ENCODE results near the gene MAGEB17.
"Not testable (repeated sequence)": the region's sequence is repeated elsewhere in the genome, so short reads cannot be mapped to it uniquely, and the experiment has no call there.

The MAGEB17 gene

GRCh38 chrX:16156692-16157331 lies 10.5 kb upstream of the MAGEB17 start:
- DNase-seq, result no peak

GRCh38 chrX:16160729-16161128 lies 6.6 kb upstream of the MAGEB17 start:
- no peak for DNase-seq

GRCh38 chrX:16161173-16161572 lies 6.1 kb upstream of the MAGEB17 start:
- not testable (repeated sequence) for DNase-seq

GRCh38 chrX:16162391-16162790 lies 4.9 kb upstream of the MAGEB17 start:
- DNase-seq, result no peak

- no peak for DNase-seq
These were observed 2.5 kb upstream of the MAGEB17 start for GRCh38 chrX:16164748-16165147.

DNA sequence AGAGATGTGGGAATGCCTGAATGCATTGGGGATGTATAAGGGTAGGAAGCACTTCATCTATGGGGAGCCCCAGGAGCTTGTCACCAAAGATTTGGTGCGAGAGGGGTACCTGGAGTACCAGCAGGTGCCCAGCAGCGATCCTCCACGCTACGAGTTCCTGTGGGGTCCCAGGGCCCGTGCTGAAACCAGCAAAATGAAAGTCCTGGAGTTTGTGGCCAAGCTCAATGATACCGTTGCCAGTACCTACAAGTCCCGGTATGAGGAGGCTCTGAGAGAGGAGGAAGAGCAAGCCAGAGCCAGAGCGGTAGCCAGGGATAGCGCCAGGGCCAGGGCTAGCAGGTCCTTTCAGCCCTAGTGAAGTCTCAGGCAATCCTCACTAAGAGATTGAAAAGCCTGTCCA lies 3.8 kb downstream of the MAGEB17 start:
- no peak for DNase-seq

- no peak for DNase-seq
These were observed 4.7 kb downstream of the MAGEB17 start for GRCh38 chrX:16171944-16172343.

DNA sequence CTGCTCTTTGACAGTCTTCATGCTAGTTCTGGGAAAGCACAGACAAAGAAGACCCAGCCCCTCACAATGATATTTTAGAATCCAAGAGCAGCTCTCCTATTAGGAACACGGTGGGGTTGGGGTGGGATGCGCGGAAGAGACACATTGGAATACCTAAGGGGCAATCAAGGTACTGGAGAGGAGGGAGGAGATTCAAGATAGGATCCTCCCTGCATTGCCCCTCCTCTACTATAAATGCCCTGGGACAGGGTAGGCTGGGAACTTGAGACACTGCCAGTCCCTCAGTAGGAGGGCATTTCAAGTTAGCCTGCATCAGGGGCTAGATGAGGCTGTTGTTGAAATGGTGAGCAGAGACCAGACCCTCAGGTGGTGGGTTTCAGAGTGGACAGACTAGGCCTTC lies 5.1 kb downstream of the MAGEB17 start:
- DNase-seq, result no peak

DNA sequence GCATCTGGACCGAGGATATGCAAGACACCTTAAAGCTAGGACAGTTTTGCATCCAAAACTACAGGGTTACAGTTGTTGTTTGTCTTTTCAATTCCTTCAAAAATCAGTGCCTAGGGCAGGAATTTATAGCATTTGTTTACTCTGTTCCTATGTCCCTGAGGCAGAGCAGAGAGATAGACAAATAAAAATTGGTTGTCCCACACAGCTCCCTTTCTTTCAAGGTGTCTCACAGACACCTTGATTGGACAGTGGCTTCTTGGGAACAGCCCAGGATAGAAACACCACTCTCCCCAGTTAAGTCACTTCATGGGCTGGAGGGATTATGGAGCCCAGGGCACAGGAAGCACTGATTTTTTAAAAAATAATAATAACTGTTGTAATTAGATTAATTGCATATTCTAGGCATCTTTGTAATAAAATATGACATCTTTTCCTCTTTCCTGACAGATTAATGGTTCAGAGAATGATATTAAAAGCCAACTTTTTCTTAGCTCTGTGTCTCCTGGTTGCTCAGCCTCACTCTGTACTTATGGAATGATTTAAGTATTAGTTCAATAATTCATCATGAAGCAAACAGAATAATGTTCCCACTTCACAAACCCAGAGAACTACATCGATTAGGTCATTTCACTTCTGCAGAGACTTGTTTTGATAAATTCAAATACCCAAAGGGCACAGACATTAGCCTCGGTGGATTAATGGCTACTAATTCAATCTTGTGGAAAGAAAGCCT lies 8.2 kb downstream of the MAGEB17 start:
- DNase-seq, result no peak

DNA sequence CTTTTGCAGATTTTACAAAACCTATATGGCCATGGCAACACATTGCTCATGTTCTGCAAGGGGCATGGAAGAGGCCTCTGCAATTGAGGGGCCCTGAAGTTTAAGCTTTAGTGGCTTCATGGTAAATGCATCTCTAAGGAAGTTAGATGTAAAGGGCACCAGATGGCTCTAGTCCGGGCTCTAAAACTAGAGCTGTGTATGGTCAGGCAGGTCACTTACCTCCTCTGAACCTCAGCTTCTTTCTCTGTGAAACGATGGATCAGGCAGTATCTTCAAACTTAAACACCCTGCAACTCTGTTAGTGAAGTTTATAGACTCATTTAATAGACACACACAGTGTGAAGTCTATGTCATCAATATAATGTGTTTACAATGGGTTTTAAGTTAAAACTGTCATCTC lies 10.0 kb downstream of the MAGEB17 start:
- DNase-seq, result no peak

DNA sequence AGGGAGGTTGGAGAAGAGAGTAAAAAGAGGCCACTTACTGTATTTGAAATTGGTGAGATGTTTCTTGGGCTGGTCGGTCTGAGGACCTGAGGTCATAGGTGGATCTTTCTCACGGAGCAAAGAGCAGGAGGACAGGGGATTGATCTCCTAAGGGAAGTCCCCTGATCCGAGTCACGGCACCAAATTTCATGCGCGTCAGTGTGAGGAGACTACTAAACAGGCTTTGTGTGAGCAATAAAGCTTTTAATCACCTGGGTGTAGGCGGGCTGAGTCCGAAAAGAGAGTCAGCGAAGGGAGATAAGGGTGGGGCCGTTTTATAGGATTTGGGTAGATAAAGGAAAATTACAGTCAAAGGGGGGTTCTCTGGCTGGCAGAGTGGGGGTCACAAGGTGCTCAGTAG lies 16.6 kb downstream of the MAGEB17 start:
- DNase-seq, result not testable (repeated sequence)

DNA sequence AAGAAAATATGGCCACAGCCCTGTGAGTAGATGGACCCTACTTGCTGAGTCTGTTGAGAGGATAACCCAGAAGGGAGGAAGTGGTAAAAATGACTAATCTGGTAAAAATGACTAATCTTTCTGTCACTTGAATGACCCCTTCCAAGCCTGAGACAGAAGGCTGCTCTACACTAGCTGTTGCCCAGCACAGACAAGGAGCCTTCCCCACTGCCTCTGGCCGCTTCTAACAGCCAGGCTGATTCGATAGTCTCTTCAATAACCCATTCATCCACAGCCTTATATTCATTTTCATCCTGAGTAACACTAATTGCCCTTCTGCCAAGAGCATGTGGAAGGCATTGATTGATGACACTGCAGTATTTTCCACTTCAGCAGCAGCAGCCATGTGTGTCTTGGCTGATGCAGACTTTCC lies 18.4 kb downstream of the MAGEB17 start:
- no peak for DNase-seq

DNA sequence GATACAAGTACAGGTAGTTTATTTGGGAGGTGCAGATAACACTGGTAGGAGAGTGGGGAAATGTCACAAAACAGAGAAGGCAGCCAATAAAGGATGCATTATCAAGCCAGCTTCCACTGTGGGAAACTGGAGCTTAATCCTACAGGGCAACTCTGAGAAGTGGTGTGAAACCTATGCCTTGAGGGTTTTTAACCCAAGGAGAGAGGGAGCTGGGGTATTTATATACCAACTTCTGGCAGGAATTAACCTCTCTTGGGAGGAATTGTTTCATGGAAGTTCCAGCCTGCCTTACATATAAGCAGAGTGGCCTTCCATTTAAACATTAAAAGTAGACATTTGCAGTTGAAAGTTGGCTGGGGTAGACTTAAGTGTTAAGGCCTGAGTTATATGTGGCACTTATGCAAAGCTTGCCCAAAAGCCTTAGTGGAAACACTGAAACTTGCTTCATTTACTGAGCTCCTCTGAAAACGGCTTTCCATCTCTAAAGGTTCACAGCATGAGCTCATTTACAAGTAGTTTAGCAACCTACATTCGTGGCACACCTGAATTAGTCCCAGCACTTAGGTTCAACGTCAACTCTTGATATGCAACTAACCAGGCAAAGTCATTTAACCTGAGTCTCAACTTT lies 19.2 kb downstream of the MAGEB17 start:
- no peak for DNase-seq

DNA sequence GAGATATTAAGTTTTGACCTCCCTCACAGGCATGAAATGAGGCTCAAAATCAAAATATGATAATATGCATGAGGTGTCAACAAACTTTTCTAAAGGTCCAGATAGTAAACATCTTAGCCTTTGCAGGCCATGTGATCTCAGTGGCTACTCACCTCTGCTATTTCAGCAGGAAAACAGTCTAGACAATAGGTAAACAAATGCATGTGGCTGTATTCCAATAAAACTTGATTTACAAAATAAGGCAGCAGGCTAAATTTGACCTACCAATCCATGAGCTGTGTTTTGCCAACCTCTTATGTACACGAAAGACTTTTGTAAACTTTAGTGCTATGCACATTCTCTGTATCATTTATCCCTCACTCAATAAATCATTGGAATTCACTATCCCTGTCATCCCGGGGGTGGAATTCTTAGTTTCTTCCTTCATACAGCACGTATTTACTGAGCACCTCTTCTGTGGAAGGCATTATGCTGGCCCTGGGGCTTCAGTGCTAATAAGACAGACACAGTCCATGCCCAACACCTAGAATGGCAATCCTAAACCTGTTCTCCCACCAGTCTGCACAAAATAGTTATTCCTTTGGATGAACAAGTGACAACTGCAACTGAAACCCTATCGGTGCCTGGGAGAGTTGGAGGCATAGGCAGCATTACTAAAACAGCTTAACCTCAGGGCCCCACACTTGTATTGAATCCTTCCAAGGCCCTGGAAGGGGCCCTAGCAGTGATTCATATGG lies 19.9 kb downstream of the MAGEB17 start:
- DNase-seq, result no peak

DNA sequence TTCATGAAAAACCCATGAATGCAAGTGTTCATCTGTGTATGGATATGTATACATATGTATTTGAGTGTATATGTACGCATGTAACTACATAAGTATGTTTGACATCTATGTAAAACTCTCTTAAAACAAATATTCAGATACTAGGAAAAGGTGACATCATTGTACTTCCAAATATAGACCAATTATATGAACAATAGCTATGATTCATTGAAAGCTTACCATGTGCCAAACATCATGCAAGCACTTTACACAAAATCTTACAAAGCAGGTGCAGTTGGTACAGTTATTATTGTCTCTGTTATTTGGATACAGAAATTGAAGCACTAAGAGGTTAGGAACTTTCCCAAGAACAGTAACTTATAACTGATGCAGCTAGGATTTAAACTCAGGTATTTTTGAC lies 21.4 kb downstream of the MAGEB17 start:
- no peak for DNase-seq

DNA sequence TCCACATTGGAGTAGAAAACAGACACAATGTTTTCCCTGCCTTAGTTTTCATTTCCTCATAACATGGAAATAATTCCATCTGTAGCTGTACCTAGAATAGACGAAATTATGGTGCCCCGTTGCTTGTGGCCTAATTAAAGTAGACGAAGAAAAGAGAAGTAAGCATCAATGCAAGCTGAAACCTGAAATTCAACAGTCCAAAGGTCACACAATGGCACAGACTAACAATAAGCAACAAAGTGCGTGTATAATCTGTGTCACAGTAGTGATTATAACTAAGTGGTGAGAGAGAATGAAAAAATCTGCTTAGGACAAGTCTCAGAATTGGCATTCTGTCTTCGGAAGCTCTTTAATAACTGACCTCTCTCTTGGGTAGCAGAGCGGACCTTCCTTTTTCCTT lies 24.3 kb downstream of the MAGEB17 start:
- no peak for DNase-seq

- no peak for DNase-seq
These were observed 29.5 kb downstream of the MAGEB17 start for GRCh38 chrX:16196829-16197228.

DNA sequence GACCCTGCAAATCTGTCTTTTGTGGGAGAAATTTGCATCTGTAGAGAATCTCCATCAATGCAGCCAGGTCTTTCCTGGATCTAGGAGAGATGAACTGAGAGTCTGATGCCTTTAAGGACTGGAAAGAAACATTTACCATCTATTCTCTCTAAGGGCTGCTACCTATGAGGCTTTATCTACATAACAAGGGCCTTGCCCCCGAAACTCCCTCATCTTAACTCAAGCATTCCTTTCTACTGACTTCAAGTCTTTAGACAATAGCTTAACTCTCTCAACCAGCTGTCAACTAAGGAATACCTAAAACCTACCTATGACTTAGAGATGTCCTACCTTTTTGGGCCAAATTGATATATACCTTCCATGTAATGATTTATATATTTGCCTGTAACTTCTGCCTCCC lies 32.1 kb downstream of the MAGEB17 start:
- no peak for DNase-seq

DNA sequence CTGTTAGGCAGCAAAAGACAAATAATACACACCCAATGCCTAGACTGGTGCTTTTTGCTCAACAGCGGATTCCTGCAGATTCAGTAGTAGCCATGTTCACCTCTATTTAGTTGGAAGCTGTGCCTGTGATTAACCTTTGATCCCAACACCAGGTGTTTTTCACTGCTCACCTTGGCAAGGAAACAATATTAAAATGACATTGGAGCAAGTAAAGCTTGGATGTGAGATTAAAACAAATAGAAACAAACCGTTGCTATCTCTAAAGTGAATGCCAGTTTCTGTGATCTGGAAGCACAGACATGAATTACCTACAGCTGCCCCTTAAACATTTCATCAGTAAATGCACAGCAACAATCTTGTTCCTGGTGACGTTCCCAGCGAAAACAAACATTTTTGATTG lies 35.7 kb downstream of the MAGEB17 start:
- DNase-seq, result no peak

GRCh38 chrX:16204538-16204937 lies 37.3 kb downstream of the MAGEB17 start:
- DNase-seq, result no peak

DNA sequence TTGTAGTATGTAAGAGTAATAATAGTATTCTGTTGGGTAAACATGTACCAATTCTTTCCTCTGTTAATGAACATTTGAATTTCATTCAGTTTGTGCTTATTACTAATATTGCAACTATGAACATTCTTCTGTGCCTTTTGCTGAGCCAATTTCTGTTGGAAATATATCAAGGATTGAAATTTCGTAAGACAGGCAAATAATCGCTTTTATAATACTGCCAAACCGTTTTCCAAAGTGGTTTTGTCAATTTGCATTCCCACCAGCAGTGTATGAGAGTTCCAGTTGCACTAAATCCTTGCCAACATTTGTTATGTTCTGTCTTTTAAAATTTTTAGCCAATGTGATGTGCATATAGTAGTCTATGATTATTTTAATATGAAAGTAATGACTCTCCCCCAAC lies 38.6 kb downstream of the MAGEB17 start:
- DNase-seq, result no peak

DNA sequence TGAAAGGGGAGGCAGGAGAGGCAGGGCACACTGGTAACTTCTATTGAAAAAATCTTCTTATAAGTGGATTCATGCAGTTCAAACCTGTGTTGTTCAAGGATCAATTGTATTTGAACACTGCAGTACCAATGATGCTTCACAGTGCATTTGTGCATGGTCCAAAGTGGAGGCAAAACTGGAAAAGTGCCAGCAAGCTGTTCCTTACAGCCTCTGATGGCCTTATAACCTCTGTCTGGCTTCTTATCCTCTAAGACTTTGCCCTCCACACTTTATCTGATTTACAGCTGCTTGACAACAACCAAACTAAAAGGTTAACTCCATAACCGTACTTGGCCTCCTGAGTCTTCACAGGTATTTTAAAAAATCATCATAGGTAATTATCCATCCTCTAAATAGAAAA lies 40.4 kb downstream of the MAGEB17 start:
- DNase-seq, result no peak

- no peak for DNase-seq
These were observed 41.3 kb downstream of the MAGEB17 start for GRCh38 chrX:16208601-16209000.

GRCh38 chrX:16210061-16210460 lies 42.8 kb downstream of the MAGEB17 start:
- no peak for DNase-seq

Measured in CD4-positive, alpha-beta T cell treated with Interleukin-6 for 4 hours (primary cell).